ENCODE measurements around the gene EEF1AKMT4. TPM values are rescaled to one million over a fixed set of nuclear protein-coding genes. Genes with fewer than 3 reads are reported as not detected.

Gene EEF1AKMT4
- polyA plus RNA-seq, 3 donors = 2.0 to 3.0 (median 2.7) TPM

GRCh38 chr3:184296616-184297015, 47.1 kb downstream of the EEF1AKMT4 start:
- DNase-seq (ENCODE audit: low read depth in 3 of 3, low spot score in 2 of 3) = no peak

- peak; percentile 82 to 95 (median 94) for DNase-seq (ENCODE audit: low read depth in 3 of 3, low spot score in 2 of 3)
Observed at GRCh38 chr3:184298759-184299487, 49.5 kb downstream of the EEF1AKMT4 start, which contains the start of gene PSMD2. TSS of gene PSMD2 (plus strand) at chr3:184299241. CDS start at chr3:184299267, 26 bp downstream.

- no peak for DNase-seq (ENCODE audit: low read depth in 3 of 3, low spot score in 2 of 3)
Observed at GRCh38 chr3:184299488-184300377, 50.3 kb downstream of the EEF1AKMT4 start.

GRCh38 chr3:184300378-184300720, 50.9 kb downstream of the EEF1AKMT4 start:
- no peak for DNase-seq (ENCODE audit: low read depth in 3 of 3, low spot score in 2 of 3)

- no peak for DNase-seq (ENCODE audit: low read depth in 3 of 3, low spot score in 2 of 3)
Observed at GRCh38 chr3:184305577-184305976, 56.1 kb downstream of the EEF1AKMT4 start.

DNA sequence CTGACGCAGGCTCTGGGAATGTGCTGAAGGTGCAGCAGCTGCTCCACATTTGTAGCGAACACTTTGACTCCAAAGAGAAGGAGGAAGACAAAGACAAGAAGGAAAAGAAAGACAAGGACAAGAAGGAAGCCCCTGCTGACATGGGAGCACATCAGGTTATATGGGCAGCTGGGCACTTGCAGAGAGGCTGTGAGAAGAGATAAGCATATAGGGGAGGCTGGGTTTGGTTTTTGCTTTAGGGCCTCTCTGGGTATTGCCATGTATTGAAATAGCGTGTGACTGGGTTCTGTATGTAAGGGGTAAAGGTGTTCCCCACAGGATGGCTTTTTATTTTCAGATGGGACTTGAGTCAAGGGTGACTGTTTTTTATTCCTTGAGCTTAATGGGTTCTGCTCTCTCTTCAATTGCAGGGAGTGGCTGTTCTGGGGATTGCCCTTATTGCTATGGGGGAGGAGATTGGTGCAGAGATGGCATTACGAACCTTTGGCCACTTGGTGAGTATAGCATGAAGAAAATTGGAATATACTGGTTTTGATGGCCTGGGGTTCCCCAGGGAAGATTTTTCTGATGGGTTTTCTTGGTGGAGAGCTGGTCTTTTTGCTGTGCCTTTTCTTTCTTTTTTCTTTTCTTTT, 57.0 kb downstream of the EEF1AKMT4 start:
- DNase-seq (ENCODE audit: low read depth in 3 of 3, low spot score in 2 of 3) = no peak

DNA sequence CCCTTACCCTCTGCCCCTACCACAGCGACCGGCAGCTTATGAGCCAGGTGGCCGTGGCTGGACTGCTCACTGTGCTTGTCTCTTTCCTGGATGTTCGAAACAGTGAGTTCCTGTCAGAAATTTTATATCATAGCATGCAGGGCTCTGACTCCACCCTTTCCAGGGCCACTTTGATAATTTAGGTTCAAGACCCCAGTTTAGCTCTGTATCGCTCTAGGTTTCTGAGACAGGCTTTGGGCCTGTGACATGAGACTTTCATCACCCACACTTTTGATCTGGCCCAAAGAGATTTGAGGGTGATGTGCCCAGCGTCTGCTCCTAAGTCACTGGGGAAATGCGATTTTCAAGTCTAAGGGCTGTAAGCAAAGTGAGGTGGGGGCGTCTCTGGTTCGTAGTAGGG, 58.4 kb downstream of the EEF1AKMT4 start:
- DNase-seq (ENCODE audit: low read depth in 3 of 3, low spot score in 2 of 3) = no peak

Other genes with a start within 250 kb of the EEF1AKMT4 start
- 10 to 100 TPM; 44.1 to 53.7 (median 48.7) TPM for gene ABCC5, start 231.8 kb upstream of the EEF1AKMT4 start, polyA plus RNA-seq (ENCODE audit: insufficient read length in 3 of 3)
- not detected for gene HTR3D, start 217.9 kb upstream of the EEF1AKMT4 start, polyA plus RNA-seq (ENCODE audit: insufficient read length in 3 of 3)
- not detected for gene HTR3C, start 196.6 kb upstream of the EEF1AKMT4 start, polyA plus RNA-seq (ENCODE audit: insufficient read length in 3 of 3)
- gene HTR3E, start 152.6 kb upstream of the EEF1AKMT4 start, polyA plus RNA-seq (ENCODE audit: insufficient read length in 3 of 3) = not detected
- gene EIF2B5, start 114.3 kb upstream of the EEF1AKMT4 start, polyA plus RNA-seq (ENCODE audit: insufficient read length in 3 of 3) = 10 to 100 TPM; 49.5 to 49.7 (median 49.5) TPM
- gene DVL3, start 94.3 kb upstream of the EEF1AKMT4 start, polyA plus RNA-seq (ENCODE audit: insufficient read length in 3 of 3) = 10 to 100 TPM; 59.8 to 69.3 (median 61.2) TPM
- 100 to 1,000 TPM; 399 to 438 (median 427) TPM for gene AP2M1, start 74.8 kb upstream of the EEF1AKMT4 start, polyA plus RNA-seq (ENCODE audit: insufficient read length in 3 of 3)
- gene ABCF3, start 63.5 kb upstream of the EEF1AKMT4 start, polyA plus RNA-seq (ENCODE audit: insufficient read length in 3 of 3) = 10 to 100 TPM; 55.1 to 59.6 (median 56.2) TPM
- gene VWA5B2, start 20.1 kb upstream of the EEF1AKMT4 start, polyA plus RNA-seq (ENCODE audit: insufficient read length in 3 of 3) = 1 to 10 TPM in 2 of 3 donors, under 1 TPM in 1; 0.92 to 1.3 (median 1.1) TPM
- gene ALG3, start 710 bp upstream of the EEF1AKMT4 start, polyA plus RNA-seq (ENCODE audit: insufficient read length in 3 of 3) = 10 to 100 TPM; 27.9 to 34.3 (median 30.8) TPM
- not detected for gene CAMK2N2, start 11.9 kb downstream of the EEF1AKMT4 start, polyA plus RNA-seq (ENCODE audit: insufficient read length in 3 of 3)
- under 1 TPM in 1 of 3 donors, not detected in 2; 0.10 TPM for gene ECE2, start 26.4 kb downstream of the EEF1AKMT4 start, polyA plus RNA-seq (ENCODE audit: insufficient read length in 3 of 3)
- 100 to 1,000 TPM; 225 to 235 (median 234) TPM for gene PSMD2, start 49.6 kb downstream of the EEF1AKMT4 start, polyA plus RNA-seq (ENCODE audit: insufficient read length in 3 of 3)
- 100 to 1,000 TPM; 167 to 181 (median 171) TPM for gene EIF4G1, start 64.9 kb downstream of the EEF1AKMT4 start, polyA plus RNA-seq (ENCODE audit: insufficient read length in 3 of 3)
- gene FAM131A, start 87.9 kb downstream of the EEF1AKMT4 start, polyA plus RNA-seq (ENCODE audit: insufficient read length in 3 of 3) = 1 to 10 TPM; 7.7 to 9.8 (median 8.7) TPM
- 1 to 10 TPM; 7.7 to 9.9 (median 8.1) TPM for gene CLCN2, start 111.9 kb downstream of the EEF1AKMT4 start, polyA plus RNA-seq (ENCODE audit: insufficient read length in 3 of 3)
- gene POLR2H, start 112.0 kb downstream of the EEF1AKMT4 start, polyA plus RNA-seq (ENCODE audit: insufficient read length in 3 of 3) = 10 to 100 TPM; 87.1 to 91.3 (median 90.0) TPM
- 1 to 10 TPM; 2.0 to 3.1 (median 2.4) TPM for gene THPO, start 128.5 kb downstream of the EEF1AKMT4 start, polyA plus RNA-seq (ENCODE audit: insufficient read length in 3 of 3)
- gene CHRD, start 130.4 kb downstream of the EEF1AKMT4 start, polyA plus RNA-seq (ENCODE audit: insufficient read length in 3 of 3) = 1 to 10 TPM; 8.2 to 9.9 (median 8.9) TPM